ENCODE data around the gene KRTAP4-8.
"Not testable (repeated sequence)": the region's sequence is repeated elsewhere in the genome, so short reads cannot be mapped to it uniquely, and the experiment has no call there.

The KRTAP4-8 gene

DNA sequence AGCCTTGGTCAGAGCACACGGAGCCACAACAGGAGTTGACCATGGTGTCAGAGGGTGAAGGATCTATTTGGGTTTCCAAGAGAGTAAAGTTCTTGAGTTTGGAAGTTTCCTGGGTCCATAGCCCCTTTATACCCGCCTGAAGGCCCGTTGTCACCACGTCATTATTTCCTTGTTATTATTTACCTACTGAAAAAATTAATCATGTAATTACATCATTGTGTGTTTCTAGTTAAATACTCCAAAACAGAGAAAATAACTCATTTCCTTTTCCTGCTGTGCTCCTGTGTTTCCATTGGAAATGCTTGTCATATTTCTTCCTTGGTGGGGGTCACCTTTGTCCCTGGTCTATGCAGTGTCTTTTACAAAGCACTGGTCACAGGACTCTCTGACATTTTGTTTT, at the start of gene KRTAP4-8:
KRTAP4-8 (minus strand) TSS at position 101 of the 400 bp plus-strand sequence; CDS start at position 43, 58 bp downstream.
- DNase-seq (ENCODE audit: low read depth in 2 of 2): no peak

DNA sequence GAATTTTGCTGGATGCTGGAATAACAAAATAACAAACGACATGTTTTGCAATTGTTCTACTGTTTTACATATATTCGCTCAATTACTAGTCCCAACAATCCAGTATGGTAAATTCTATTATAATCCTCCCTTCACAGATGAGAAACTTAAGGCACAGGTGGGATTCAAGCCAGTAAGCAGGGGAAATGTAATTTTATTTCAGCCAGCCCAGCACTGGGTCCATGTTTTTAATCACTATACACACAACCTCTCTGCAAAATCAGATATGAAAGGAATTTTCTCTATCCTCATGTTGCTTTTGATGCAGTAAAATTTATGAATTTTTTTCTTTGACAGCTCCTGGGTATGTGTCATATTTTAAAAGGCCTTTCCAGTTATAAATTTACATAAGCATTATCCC, 47.3 kb upstream of the KRTAP4-8 start:
- no peak for DNase-seq (ENCODE audit: low read depth in 2 of 2)

DNA sequence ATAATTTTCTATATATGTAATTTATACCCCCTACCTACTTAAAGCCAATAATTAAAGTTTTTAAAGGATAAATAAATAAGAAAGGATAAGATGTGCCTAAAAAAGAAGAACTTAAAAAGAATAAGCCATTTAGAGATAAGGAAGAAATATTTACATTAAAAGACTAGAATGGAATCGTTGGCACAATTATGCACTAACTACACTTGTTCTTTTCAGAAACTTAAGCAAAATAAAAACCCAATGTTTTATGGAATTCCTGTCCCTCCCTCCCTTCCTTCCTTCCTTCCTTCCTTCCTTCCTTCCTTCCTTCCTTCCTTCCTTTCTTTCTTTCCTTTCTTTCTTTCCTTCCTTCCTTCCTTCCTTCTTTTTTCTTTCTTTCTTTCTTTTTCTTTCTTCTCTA, 46.9 kb upstream of the KRTAP4-8 start:
- DNase-seq (ENCODE audit: low read depth in 2 of 2): no peak

DNA sequence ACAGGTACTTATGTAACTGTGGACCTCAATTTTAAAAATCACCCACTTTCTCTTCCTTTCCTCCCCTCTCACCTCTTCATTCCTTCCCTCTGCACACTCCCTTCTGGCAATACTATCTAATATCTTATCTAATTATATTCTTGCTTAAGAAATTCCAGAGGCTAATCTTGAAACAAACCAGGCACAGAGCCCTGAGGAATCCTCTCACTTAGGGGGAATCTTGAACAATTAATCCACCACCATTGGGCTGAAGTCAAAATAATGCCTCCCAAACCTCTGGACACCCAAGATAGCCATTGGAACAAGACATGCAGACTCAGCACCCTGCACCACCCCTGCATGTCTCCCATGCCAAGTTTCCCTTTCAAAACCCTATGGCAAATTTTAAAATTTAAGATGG, 43.4 kb upstream of the KRTAP4-8 start:
- no peak for DNase-seq (ENCODE audit: low read depth in 2 of 2)

DNA sequence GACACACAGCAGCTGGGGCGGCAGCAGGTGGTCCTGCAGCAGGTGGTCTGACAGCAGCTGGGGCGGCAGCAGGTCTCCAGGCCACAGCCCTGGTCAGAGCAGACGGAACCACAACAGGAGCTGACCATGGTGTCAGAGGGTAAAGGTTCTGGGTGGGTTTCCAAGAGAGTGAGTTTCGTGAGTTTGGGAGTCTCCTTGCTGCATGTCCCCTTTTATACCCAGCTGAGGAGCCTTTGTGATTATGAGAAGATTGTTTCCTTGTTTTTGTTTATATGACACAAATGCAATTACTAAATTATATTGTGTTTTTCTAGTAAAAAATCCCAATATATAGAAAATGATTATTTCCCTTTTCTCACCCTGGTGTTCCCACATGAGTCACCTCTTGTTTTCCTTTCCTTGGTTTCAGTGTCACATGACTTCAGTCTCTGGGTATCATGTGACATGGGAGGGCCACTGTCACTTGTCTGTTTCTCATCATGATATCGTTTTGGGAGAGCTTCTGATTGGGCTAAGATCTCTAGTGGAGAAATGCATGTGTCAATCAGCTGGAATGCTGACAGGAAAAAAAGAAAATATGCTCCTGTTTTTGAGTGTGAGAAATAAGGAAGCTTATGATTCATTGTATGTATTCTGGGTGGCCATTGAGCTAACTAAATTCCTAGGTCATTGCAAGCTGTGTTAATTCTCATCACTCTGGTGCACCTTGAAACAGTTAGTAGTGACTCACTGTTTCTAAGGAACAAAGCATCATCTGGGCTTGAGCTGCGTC, 42.6 kb upstream of the KRTAP4-8 start, which contains the start of gene KRTAP4-6:
KRTAP4-6 (minus strand) TSS at position 185 of the 772 bp plus-strand sequence; CDS start at position 128, 57 bp downstream.
- DNase-seq (ENCODE audit: low read depth in 2 of 2): peak; percentile 90 to 91

DNA sequence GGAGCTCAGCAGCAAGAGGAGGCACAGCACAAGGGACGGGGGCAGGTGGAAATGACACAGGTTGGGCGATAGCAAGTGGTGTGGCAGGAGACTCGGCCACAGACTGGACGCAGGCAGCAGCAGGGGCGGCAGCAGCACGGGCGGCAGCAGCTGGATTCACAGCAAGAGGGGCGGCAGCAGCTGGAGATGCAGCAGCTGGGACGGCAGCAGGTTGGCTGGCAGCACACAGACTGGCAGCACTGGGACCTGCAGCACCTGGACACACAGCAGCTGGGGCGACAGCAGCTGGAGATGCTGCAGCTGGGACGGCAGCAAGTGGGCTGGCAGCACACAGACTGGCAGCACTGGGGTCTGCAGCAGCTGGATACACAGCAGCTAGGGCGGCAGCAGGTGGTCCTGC, 41.9 kb upstream of the KRTAP4-8 start:
- DNase-seq (ENCODE audit: low read depth in 2 of 2): not testable (repeated sequence)

DNA sequence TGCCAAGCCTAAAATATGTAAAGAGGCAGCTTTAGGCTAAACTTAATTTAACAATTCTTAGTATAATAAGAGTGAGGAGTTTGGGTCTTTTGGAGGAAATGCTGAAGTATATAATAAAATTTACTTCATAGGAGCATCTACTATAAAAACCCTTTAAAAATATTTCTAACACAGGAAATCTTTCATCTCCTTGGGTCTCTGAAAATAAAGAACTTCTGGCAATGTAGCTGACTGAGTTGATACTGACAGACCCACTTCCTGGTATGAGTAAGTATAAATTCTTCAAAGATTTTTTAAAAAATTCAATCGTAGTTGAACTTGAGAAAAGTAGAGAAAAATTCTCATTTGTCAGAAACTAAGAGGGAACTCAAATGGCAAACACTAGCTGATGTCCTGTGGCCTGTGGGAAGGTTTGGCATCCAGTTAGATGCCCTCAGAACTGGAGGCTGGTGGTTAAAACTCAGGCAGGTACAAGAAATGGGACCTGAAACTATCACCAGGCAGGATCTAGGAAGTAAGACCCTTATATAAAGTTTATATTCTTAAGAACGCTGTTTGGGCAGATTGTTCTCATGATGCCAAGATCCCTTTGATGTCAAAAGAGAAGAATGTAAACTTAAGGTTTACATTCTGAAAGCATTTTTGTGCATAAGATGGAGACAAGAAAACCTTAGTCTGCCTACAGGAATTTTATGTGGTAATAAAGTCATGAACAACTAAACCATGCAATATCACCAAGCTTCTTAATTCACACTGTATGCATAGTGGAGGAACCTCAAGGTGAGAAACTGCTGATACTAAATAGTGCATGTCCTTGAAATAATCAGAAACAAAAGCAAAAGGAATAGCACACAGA, 36.2 kb upstream of the KRTAP4-8 start:
- DNase-seq (ENCODE audit: low read depth in 2 of 2): no peak

DNA sequence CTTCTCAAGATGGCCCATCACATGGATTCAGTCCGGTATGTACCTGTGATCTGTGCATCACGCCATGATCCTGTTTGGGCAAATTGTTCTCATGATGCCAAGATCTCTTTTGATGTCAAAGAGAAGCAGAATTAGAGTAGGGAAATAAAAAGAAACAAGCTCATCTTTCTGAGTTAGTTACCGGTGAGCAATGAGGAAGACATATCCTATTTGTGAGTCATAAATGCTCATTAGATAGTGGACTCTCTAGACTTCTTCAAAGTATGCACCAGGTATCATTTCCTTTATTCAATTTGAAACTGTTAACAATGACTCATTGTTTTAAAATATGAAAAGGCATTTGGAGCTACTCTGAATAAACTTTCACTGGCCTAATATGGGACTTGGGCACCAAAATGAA, 34.0 kb upstream of the KRTAP4-8 start:
- no peak for DNase-seq (ENCODE audit: low read depth in 2 of 2)

DNA sequence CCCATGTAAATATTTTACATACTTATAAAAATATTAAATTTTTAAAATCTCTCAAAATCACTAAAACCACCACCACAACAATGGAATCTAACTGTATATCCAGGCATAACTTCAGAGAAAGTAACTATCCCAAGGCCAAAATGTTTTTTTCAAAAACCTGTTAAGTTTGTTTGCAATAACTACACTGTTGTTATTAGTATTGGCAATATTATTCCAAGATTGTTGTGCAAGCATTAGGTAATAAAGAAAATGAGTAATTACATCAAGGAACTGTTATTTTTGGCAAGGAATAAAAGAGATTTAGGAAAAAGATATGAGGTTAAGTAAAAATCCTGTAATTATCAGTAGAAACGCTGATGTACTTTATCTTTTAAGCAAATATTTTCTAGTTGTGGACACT, 29.4 kb upstream of the KRTAP4-8 start:
- DNase-seq (ENCODE audit: low read depth in 2 of 2): no peak

DNA sequence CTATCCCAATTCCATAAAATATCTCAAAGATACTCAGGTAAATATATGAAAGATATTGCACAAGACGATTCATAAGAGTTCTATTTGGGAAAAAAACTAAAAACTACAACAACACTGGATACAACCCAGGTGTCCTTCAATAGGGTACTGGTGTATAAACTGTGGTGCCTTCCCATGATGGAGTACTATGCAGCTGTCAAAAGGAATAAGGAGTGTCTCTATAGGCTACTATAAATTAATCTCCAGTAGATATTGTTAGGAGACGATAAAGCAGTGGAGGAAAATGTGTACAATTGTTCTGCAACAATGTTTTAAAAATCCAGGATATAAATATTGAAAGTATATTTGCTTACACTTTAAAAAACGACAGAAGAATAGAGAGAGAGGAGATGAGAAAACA, 28.5 kb upstream of the KRTAP4-8 start:
- DNase-seq (ENCODE audit: low read depth in 2 of 2): no peak

DNA sequence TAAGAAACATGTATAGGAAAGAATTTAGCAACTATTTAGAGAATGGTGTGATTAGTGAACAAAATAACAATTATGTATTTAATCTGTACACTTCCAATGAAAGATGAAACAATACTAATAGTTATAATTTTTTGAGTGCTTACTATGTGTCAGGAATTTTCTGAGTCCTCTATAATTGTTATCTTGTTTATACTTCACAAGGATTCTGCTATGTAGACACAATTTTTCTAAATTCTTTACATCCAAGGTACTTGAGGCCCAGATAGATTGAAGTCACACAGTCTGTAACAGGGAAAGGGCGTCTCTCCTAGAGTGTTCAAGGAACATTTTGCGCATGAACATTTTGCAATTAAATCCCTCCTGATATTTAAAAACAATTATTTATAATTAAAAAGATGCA, 27.1 kb upstream of the KRTAP4-8 start:
- DNase-seq (ENCODE audit: low read depth in 2 of 2): no peak

DNA sequence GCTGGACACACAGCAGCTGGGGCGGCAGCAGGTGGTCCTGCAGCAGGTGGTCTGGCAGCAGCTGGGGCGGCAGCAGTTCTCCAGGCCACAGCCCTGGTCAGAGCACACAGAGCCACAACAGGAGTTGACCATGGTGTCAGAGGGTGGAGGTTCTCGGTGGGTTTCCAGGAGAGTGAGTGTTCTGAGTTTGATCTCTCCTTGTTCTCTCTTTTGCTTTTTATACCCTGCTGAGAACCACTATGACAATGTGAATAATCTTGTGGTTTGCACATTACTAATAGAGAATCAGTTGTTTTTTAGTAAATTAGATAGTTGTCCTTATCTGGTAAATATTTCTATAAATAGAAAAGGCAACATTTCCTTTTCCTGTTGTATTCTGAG, 26.0 kb upstream of the KRTAP4-8 start, which contains the start of gene KRTAP4-12:
KRTAP4-12 (minus strand) TSS at position 192 of the 381 bp plus-strand sequence; CDS start at position 132, 60 bp downstream.
- DNase-seq (ENCODE audit: low read depth in 2 of 2): not testable (repeated sequence)

DNA sequence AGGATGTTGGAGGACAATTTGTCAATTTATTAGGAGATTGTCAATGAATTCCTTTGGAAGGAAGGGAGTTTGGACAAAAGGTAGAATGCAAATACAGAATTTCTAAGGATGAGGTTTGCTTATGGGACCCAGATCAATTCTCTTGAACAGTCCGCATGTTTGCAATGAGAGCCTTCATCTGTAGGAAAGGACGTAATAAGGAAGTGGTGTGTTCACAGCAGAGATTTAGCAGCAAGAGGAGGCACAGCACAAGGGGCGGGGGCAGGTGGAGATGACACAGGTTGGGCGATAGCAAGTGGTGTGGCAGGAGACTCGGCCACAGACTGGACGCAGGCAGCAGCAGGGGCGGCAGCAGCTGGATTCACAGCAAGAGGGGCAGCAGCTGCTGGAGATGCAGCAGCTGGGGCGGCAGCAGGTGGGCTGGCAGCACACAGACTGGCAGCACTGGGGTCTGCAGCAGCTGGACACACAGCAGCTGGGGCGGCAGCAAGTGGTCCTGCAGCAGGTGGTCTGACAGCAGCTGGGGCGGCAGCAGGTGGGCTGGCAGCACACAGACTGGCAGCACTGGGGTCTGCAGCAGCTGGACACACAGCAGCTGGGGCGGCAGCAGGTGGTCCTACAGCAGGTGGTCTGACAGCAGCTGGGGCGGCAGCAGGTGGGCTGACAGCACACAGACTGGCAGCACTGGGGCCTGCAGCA, 25.5 kb upstream of the KRTAP4-8 start:
- not testable (repeated sequence) for DNase-seq (ENCODE audit: low read depth in 2 of 2)

DNA sequence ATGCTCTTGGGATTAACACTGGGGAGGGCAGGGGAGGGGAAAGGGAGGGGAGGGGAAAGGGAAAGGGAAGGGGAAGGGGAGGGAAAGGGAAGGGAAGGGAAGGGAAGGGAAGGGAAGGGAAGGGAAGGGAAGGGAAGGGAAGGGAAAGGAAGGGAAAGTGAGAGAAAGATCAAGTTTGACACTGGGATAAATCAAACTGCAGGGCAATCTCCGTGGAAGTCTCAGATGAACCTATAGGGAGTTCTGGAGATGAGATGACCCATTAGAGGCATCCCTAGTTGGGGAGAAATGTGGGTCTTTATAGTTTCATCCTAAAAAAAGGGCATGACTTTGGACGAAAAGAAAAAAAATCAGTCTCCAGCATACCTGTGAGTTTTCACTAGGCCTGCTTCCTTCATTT, 23.8 kb upstream of the KRTAP4-8 start:
- DNase-seq (ENCODE audit: low read depth in 2 of 2): no peak

DNA sequence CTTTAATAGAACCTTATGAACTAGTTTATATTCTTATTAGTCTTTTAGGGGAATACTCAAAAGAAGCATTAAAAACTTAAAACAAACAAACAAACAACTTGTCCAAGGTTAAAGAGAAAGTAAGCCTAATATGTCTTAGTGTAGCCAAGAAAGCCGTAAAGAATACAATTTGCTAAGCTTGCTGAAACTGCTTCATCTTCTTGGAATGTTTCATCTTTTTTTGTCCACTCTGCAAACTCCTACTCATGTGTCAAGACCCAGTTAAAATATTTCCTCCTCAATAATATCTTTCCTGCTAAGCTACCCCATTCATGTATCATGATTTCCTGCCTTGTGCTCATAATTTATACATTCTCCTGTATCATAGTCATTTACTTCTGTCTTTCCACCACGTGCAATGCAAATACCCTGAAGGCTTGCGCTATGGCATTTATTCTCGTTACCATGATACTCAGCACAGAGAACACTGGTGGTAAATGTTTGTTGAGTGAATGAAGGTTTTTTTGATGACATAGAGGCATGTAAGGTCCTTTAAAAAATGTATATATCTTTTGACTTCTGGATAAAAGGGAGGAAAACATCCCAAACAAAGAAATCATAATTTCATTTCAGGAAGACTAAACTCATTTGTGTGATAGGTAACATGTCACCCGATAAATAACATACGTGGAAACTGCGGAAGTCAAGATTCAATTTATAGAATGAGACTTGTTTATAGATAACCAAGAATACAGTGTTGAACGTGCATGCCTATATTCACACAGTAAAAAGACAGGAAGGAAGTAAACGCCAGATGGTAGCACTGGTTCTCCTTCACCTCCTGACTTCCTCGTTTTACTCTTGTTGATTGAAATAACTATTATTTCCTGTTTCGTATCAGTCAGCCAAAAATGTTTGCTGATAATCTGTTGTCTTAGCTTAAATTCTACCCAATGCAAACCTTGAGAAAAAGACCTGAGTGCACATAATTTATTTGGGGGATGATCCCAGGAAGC, 22.1 kb upstream of the KRTAP4-8 start:
- not testable (repeated sequence) for DNase-seq (ENCODE audit: low read depth in 2 of 2)

DNA sequence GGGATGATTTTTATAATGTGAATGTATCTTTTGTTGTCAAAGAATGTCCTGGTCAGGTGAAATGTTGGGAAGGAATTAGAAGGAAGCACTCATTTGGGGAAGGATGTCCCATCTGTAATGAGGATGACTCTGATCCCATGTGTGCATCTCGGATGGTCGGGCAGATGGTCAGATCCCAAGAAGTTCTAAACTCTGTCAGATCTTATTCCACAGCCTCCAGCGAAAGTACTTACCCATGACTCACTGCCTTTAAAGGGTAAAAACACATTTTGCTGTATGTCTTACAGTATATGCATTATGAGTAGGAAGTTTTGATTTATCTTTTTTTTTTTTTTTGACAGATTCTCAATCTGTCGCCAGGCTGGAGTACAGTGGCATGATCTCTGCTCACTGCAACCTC, 20.8 kb upstream of the KRTAP4-8 start:
- no peak for DNase-seq (ENCODE audit: low read depth in 2 of 2)

DNA sequence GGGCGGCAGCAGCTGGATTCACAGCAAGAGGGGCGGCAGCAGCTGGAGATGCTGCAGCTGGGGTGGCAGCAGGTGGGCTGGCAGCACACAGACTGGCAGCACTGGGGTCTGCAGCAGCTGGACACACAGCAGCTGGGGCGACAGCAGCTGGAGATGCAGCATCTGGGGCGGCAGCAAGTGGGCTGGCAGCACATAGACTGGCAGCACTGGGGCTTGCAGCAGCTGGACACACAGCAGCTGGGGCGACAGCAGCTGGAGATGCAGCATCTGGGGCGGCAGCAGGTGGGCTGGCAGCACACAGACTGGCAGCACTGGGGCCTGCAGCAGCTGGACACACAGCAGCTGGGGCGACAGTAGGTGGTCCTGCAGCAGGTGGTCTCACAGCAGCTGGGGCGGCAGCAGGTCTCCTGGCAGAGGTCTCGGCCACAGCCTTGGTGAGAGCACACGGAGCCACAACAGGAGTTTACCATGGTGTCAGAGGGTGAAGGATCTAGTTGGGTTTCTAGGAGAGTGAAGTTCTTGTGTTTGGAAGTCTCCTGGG, 20.0 kb upstream of the KRTAP4-8 start, which contains the start of gene KRTAP4-11:
KRTAP4-11 (minus strand) TSS at position 528 of the 541 bp plus-strand sequence; CDS start at position 470, 58 bp downstream.
- DNase-seq (ENCODE audit: low read depth in 2 of 2): not testable (repeated sequence)

DNA sequence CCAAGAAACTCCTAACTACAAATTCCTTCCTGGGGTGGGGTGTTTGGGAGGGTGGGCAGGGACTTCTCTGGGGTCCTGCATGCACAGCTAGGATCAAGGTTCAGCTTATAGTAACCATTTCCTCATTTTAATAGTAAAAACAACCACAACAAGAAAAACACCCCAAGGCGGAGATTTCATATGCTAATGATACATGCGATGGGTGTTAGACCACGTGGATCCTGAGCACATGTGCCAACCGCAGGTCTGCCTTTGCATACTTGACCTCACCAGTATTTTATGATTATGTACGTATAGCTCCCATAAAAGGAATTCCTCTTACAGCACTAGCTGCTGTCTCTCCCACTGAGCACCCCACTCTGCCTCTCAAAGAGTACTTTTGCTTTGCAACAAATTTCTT, 18.4 kb upstream of the KRTAP4-8 start:
- no peak for DNase-seq (ENCODE audit: low read depth in 2 of 2)

DNA sequence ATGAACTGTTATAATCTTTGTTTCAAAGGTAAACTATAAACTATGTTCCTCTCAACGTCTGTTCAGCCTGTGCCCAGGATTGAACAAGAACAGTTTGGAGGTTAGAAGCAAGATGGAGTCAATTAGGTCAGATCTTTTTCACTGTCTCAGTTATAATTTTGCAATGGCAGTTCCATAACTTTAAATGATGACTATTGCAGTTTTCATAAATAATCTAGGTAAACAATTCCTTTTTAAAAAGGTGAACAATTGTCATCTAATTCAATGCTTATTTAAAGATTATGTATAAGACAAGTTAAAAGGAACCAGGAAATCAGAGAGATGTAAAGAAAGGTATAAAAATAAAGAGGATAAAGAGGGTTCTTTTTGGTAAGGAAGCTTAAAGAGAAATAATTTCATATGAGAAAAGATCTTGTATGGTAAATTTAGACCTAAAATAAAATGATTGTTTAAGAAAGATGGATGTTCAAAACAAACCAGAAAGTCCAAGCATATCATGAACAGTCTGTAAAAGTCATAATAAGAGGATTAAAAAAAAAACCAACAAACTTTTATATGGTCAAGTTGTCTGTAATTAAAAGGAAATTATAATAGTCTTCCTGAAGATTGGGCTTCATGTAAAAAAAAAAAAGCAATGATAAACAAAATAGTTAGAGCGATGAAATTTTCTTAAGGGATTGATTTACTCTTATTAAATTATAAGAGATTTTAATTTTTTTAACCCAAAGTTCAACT, 13.4 kb upstream of the KRTAP4-8 start:
- DNase-seq (ENCODE audit: low read depth in 2 of 2): no peak

Data from fibroblast of skin of left biceps (primary cell).